Measurements from ENCODE around the gene ABCA3.

The ABCA3 gene

GRCh38 chr16:2229091-2229490 is 111.4 kb downstream of the ABCA3 start:
- Histone ChIP-seq H3K4me2 (no peak overlapping the region), H3K27ac (no peak overlapping the region), H3K36me3 (peaks cover 67 to 88% (median 73%) of the 10 kb centered on the region in 11 experiments), H3K4me1 (peaks cover 30 to 47% (median 37%) of the 10 kb centered on the region in 10 experiments), H4K20me1 (peaks cover 51 to 100% (median 94%) of the 10 kb centered on the region in 11 experiments; a peak in 21 of 22 replicates), H3K4me3 (no peak overlapping the region), H3K9ac (peak overlapping the region in 7 of 11 experiments; percentile 9 to 37 (median 15); a peak in 4 of 22 replicates), H3K9me3 (replicated peaks in 1 of 11) (no peaks in the 10 kb centered on the region), H3K27me3 (no peaks in the 10 kb centered on the region)
- no peak for TF ChIP-seq Cebpa-rat (IDR thresholded peaks at IDR 0.05)

GRCh38 chr16:2228161-2228824 is 112.2 kb downstream of the ABCA3 start:
- Histone ChIP-seq H3K4me3 (no peak overlapping the region), H3K36me3 (peaks cover 59 to 80% (median 65%) of the 10 kb centered on the region in 11 experiments)
- TF ChIP-seq Cebpa-rat (IDR thresholded peaks at IDR 0.05): no peak

GRCh38 chr16:2226918-2227317 is 113.6 kb downstream of the ABCA3 start:
- Histone ChIP-seq H3K4me1 (peaks cover 30 to 51% (median 33%) of the 10 kb centered on the region in 10 experiments), H3K9ac (peak overlapping the region in 8 of 11 experiments; percentile 4 to 90 (median 37); a peak in 8 of 22 replicates), H3K4me3 (no peak overlapping the region), H3K27ac (peak overlapping the region in 3 of 11 experiments; percentile 25 to 52 (median 42); a peak in 2 of 22 replicates), H3K9me3 (replicated peaks in 1 of 11) (no peaks in the 10 kb centered on the region), H3K36me3 (peaks cover 45 to 67% (median 52%) of the 10 kb centered on the region in 11 experiments), H4K20me1 (peaks cover 43 to 84% (median 73%) of the 10 kb centered on the region in 11 experiments; a peak in 21 of 22 replicates), H3K4me2 (peak overlapping the region in 4 of 11 experiments; percentile 84 to 97 (median 94); a peak in 5 of 22 replicates), H3K27me3 (no peaks in the 10 kb centered on the region)
- TF ChIP-seq Cebpa-rat (IDR thresholded peaks at IDR 0.05): no peak

More at GRCh38 chr16:2228161-2228824, 112.2 kb downstream of the ABCA3 start:
- Histone ChIP-seq H3K4me2 (no peak overlapping the region), H4K20me1 (peaks cover 43 to 97% (median 86%) of the 10 kb centered on the region in 11 experiments; a peak in 21 of 22 replicates), H3K27ac (no peak overlapping the region), H3K4me1 (peaks cover 26 to 47% (median 30%) of the 10 kb centered on the region in 10 experiments), H3K9me3 (replicated peaks in 1 of 11) (no peaks in the 10 kb centered on the region), H3K9ac (peak overlapping the region in 6 of 11 experiments; percentile 5 to 31 (median 14); a peak in 3 of 22 replicates), H3K27me3 (no peaks in the 10 kb centered on the region)

GRCh38 chr16:2226245-2226793 is 114.2 kb downstream of the ABCA3 start:
- peaks cover 39 to 61% (median 46%) of the 10 kb centered on the region in 11 experiments for H3K36me3 ChIP-seq
- peak overlapping the region; percentile 4 to 90 (median 38); a peak in 17 of 22 replicates for H3K9ac ChIP-seq
- H3K4me1 ChIP-seq: peaks cover 30 to 51% (median 33%) of the 10 kb centered on the region in 10 experiments
- peaks cover 43 to 78% (median 67%) of the 10 kb centered on the region in 11 experiments; a peak in 20 of 22 replicates for H4K20me1 ChIP-seq
- TF ChIP-seq Cebpa-rat (IDR thresholded peaks at IDR 0.05): no peak
- H3K9me3 ChIP-seq (replicated peaks in 1 of 11): no peaks in the 10 kb centered on the region
- H3K4me2 ChIP-seq: peak overlapping the region in 10 of 11 experiments; percentile 9 to 98 (median 90); a peak in 17 of 22 replicates
- peak overlapping the region in 5 of 11 experiments; percentile 1 to 52 (median 25); a peak in 7 of 22 replicates for H3K27ac ChIP-seq
- no peaks in the 10 kb centered on the region for H3K27me3 ChIP-seq
- peak overlapping the region in 1 of 10 experiments; percentile 31; a peak in 1 of 20 replicates for H3K4me3 ChIP-seq
